GM18858 (cell line): ENCODE measurements around the gene FNDC1.
"Not testable (repeated sequence)": the region's sequence is repeated elsewhere in the genome, so short reads cannot be mapped to it uniquely, and the experiment has no call there.

Experiments
- ATAC-seq: cut with Tn5 transposase; IDR thresholded peaks from one replicate; pipeline ENCODE4 v1.9.1; 2021; ENCODE audit not compliant: unreplicated experiment

FNDC1 gene

GRCh38 chr6:159169193-159169555, at the start of gene FNDC1:
FNDC1 (plus strand) TSS chr6:159169400; CDS start chr6:159169597, 197 bp downstream.
- ATAC-seq, result no peak

- no peak for ATAC-seq
Measured at GRCh38 chr6:159119791-159120190, 49.4 kb upstream of the FNDC1 start.

- no peak for ATAC-seq
Measured at GRCh38 chr6:159121486-159121885, 47.7 kb upstream of the FNDC1 start.

GRCh38 chr6:159122453-159122852, 46.7 kb upstream of the FNDC1 start:
- ATAC-seq, result no peak

- ATAC-seq, result not testable (repeated sequence)
Measured at GRCh38 chr6:159123831-159124230, 45.4 kb upstream of the FNDC1 start.

- no peak for ATAC-seq
Measured at GRCh38 chr6:159125014-159125609, 44.1 kb upstream of the FNDC1 start.

- ATAC-seq, result no peak
Measured at GRCh38 chr6:159125951-159126352, 43.2 kb upstream of the FNDC1 start.

GRCh38 chr6:159126590-159126989, 42.6 kb upstream of the FNDC1 start:
- no peak for ATAC-seq

GRCh38 chr6:159127701-159128100, 41.5 kb upstream of the FNDC1 start:
- no peak for ATAC-seq

GRCh38 chr6:159128978-159129377, 40.2 kb upstream of the FNDC1 start:
- no peak for ATAC-seq

- no peak for ATAC-seq
Measured at GRCh38 chr6:159130846-159131245, 38.4 kb upstream of the FNDC1 start.

- ATAC-seq, result no peak
Measured at GRCh38 chr6:159131709-159132108, 37.5 kb upstream of the FNDC1 start.

GRCh38 chr6:159132664-159133063, 36.5 kb upstream of the FNDC1 start:
- no peak for ATAC-seq

- ATAC-seq, result peak; percentile 49
Measured at GRCh38 chr6:159134701-159135364, 34.4 kb upstream of the FNDC1 start.

GRCh38 chr6:159137676-159138075, 31.5 kb upstream of the FNDC1 start:
- ATAC-seq, result no peak

GRCh38 chr6:159142531-159142930, 26.7 kb upstream of the FNDC1 start:
- no peak for ATAC-seq

GRCh38 chr6:159148641-159149040, 20.6 kb upstream of the FNDC1 start:
- ATAC-seq, result no peak

- no peak for ATAC-seq
Measured at GRCh38 chr6:159149641-159150040, 19.6 kb upstream of the FNDC1 start.

GRCh38 chr6:159151266-159151855, 17.8 kb upstream of the FNDC1 start:
- ATAC-seq, result no peak

GRCh38 chr6:159152041-159152440, 17.2 kb upstream of the FNDC1 start:
- no peak for ATAC-seq

GRCh38 chr6:159152782-159153181, 16.4 kb upstream of the FNDC1 start:
- ATAC-seq, result no peak

- no peak for ATAC-seq
Measured at GRCh38 chr6:159155679-159156078, 13.5 kb upstream of the FNDC1 start.

GRCh38 chr6:159156089-159156488, 13.1 kb upstream of the FNDC1 start:
- no peak for ATAC-seq
